Mucosa of rectum (tissue), 2 donors: ENCODE data around the gene PPFIBP1.

Experiments used
- H3K27ac ChIP-seq, 2 donors: one replicate each; pipeline ENCODE4 v1.7.0; 2013; ENCODE audit warnings: inconsistent platforms in 2 of 2, low read depth in 2 of 2, low read length in 2 of 2
- H3K27me3 ChIP-seq, 2 donors: one replicate each; pipeline ENCODE4 v1.7.0; 2013; ENCODE audit warnings: low read length in 2 of 2; ENCODE audit not compliant: control insufficient read depth in 2 of 2, insufficient read depth in 2 of 2
- H3K36me3 ChIP-seq, 2 donors: one replicate each; pipeline ENCODE4 v1.7.0; 2013; ENCODE audit warnings: low read length in 2 of 2; ENCODE audit not compliant: control insufficient read depth in 2 of 2, insufficient read depth in 2 of 2
- H3K4me1 ChIP-seq, 2 donors: one replicate each; pipeline ENCODE4 v1.7.0; 2013; ENCODE audit warnings: low read length in 2 of 2, mild to moderate bottlenecking in 1 of 2; ENCODE audit not compliant: control insufficient read depth in 2 of 2, insufficient read depth in 2 of 2
- H3K4me3 ChIP-seq, 2 donors: one replicate each; pipeline ENCODE4 v1.7.0; 2013; ENCODE audit warnings: low read length in 2 of 2
- H3K9ac ChIP-seq, 2 donors: one replicate each; pipeline ENCODE4 v1.7.0; 2013; ENCODE audit warnings: low read length in 2 of 2, low read depth in 1 of 2, mild to moderate bottlenecking in 1 of 2
- H3K9me3 ChIP-seq, 2 donors: one replicate each; pipeline ENCODE4 v1.7.0; 2013; ENCODE audit warnings: low read length in 2 of 2; ENCODE audit not compliant: control insufficient read depth in 2 of 2
- donor health status: healthy.
- donor health status: Normal muscosa, but diverticular disease.

Gene PPFIBP1

DNA sequence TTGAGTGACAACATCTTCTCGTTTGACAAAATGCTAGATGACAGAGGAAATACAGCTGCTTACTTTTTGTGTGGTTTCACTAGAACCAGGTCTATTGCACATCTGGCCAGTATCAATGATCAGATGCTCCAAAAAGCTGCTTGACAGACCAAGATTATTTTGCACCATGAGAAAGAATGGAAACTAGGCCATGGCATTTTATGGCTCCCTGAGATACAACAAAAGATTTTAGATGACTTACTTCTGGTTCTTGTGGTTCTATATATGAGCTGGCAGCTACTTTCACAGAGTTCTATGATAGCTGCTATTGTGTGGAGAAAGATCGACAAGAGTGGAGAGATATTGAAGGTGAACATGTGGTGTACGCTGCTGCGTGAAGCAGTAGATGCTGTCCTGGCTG lies 25.9 kb upstream of the PPFIBP1 start:
- Histone ChIP-seq H3K27me3 (no peaks in the 10 kb centered on the region), H3K9me3 (no peaks in the 10 kb centered on the region), H3K27ac (no peak overlapping the region), H3K4me1 (no peaks in the 10 kb centered on the region), H3K36me3 (no peaks in the 10 kb centered on the region), H3K9ac (no peak overlapping the region), H3K4me3 (no peak overlapping the region)

DNA sequence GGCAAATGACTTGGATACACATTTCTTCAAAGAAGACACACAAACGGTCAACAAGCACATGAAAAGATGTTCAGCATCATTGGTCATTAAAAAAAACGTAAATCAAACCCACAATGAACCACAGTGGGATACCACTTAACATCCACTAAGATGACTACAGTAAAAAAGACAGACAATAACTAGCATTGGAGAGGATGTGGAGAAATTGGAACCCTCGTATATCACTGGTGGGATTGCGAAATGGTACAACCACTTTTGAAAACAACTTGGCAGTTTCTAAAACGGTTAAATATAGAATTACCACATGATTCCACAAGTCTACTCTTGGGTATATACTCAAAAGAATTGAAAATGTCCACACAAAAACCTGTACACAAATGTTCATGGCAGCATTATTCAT lies 25.2 kb upstream of the PPFIBP1 start:
- H3K4me1 ChIP-seq = no peaks in the 10 kb centered on the region
- no peaks in the 10 kb centered on the region for H3K36me3 ChIP-seq
- H3K27me3 ChIP-seq = no peaks in the 10 kb centered on the region
- H3K9ac ChIP-seq = no peak overlapping the region
- no peaks in the 10 kb centered on the region for H3K9me3 ChIP-seq
- no peak overlapping the region for H3K27ac ChIP-seq
- H3K4me3 ChIP-seq = no peak overlapping the region

DNA sequence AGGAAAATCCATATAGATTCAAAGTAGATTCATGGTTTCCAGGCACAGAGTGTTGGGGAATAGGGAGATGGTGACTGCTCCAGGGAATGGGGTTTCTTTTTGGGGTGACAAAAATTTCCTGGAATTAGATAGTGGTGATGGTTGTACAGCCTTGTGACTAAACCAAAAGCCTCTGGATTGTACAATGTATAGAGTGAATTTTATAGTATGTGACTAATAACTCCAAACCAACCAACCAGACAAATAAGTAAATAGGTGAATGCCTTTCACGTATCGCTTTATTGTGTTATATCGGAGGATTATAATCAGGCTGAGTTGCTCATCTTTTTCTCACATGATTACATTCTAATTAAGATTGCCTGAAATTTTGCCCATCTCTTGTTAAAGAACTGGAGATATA lies 24.6 kb upstream of the PPFIBP1 start:
- Histone ChIP-seq H3K9ac (no peak overlapping the region), H3K36me3 (no peaks in the 10 kb centered on the region), H3K9me3 (no peaks in the 10 kb centered on the region), H3K27ac (no peak overlapping the region), H3K4me3 (no peak overlapping the region), H3K27me3 (no peaks in the 10 kb centered on the region), H3K4me1 (no peaks in the 10 kb centered on the region)

DNA sequence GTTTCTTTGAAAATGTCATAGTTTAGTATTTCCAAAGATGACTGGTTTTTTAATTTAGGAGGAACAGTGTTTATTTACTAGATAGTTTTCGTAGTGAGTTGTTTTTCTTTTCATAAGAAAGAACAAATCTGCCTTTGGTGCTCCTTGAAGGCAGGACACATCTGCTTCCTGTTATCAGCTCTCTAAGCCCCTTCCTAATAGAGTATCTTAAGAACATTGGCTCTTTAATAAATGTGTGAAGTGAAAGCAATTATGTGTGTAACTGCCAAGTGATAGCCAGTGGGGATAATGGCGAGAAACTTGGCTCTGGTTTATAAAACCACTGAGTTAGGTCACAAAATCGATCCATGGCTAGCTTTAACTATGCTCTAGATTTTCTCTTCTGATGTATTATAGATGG lies 23.5 kb upstream of the PPFIBP1 start:
- H3K27me3 ChIP-seq = no peaks in the 10 kb centered on the region
- H3K9me3 ChIP-seq = no peaks in the 10 kb centered on the region
- no peak overlapping the region for H3K9ac ChIP-seq
- no peak overlapping the region for H3K27ac ChIP-seq
- no peaks in the 10 kb centered on the region for H3K36me3 ChIP-seq
- no peaks in the 10 kb centered on the region for H3K4me1 ChIP-seq
- no peak overlapping the region for H3K4me3 ChIP-seq

DNA sequence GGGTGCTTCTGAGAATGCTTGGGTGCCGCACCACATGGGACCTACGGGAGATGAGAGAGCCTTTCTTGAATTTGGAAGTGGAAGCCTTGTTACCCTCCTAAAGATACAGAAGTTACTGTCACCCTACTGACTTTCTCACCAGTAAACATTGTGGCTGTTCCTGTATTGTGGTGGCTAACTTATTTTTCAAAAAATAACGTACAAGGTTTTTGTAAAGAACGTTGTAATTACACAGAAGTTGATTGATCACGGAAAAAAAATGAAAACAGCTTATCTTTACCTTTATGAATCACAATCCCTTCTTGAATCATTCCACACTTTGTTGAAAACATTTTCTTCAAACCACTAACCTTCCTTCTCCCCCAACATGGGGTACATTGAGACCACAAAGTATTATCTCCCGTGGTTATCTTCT lies 22.0 kb upstream of the PPFIBP1 start:
- Histone ChIP-seq H3K4me3 (no peak overlapping the region), H3K36me3 (no peaks in the 10 kb centered on the region), H3K27me3 (no peaks in the 10 kb centered on the region), H3K27ac (no peak overlapping the region), H3K4me1 (no peaks in the 10 kb centered on the region), H3K9me3 (no peaks in the 10 kb centered on the region), H3K9ac (no peak overlapping the region)

DNA sequence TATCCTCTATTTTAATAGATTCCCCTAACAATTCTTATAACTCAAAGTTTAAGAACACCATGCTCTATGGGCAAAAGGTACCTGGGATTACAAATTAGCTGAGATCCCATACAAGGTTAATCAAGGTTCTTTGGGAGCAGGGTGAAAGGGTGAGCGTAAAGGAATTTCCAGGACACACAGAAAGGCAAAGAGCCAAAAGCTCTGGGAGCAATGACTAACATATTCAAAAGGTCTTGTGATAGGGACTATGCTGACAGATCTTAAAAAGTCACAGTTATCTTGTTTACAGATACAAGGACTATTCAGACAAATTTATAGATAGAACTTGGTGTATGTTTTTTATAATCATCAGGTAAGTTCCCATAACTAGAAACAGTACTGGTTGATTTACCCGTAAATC lies 19.5 kb upstream of the PPFIBP1 start:
- H3K27me3 ChIP-seq = no peaks in the 10 kb centered on the region
- no peak overlapping the region for H3K27ac ChIP-seq
- H3K9ac ChIP-seq = no peak overlapping the region
- no peaks in the 10 kb centered on the region for H3K4me1 ChIP-seq
- H3K4me3 ChIP-seq = no peak overlapping the region
- H3K9me3 ChIP-seq = no peaks in the 10 kb centered on the region
- no peaks in the 10 kb centered on the region for H3K36me3 ChIP-seq

DNA sequence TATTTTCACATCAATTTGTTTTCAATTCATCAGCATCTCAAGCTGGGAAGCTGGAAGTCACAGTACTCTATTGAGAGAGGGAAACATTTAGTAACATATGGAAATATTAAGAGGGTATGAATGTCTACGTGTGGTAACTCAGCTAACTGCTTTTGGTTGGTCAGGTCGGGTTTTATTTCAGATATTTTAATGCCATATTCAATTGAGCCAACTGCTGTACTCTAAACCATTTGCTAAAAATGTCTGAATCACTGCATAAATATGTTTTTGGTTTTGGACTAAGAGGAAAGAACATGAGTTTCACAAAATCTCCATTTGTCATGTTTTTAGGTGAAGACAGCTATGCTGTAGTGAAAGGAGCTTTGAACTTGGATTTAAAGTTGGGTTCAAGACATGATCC lies 18.9 kb upstream of the PPFIBP1 start:
- H3K36me3 ChIP-seq = no peaks in the 10 kb centered on the region
- no peak overlapping the region for H3K4me3 ChIP-seq
- no peaks in the 10 kb centered on the region for H3K4me1 ChIP-seq
- no peaks in the 10 kb centered on the region for H3K9me3 ChIP-seq
- no peak overlapping the region for H3K9ac ChIP-seq
- H3K27ac ChIP-seq = no peak overlapping the region
- H3K27me3 ChIP-seq = no peaks in the 10 kb centered on the region

DNA sequence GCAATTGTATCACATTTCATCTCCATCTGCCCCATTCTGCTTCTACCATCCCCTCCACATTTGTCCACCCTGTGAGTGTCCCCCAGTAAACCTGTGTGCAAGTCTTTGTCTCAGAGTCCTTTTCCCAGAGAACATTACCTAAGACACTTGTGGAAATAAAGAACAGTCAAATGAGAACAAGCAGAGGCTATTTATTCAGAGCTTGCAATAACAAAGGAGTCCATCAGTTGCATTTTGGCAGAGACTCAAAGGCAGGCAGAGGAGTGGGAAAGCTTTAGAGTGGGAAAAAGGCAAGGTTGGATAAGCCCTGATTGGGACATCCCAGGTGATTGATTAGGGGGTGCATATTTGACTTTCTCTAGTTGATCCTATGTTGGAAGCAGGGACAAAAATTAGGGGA lies 18.2 kb upstream of the PPFIBP1 start:
- Histone ChIP-seq H3K36me3 (no peaks in the 10 kb centered on the region), H3K27ac (no peak overlapping the region), H3K9ac (no peak overlapping the region), H3K4me1 (no peaks in the 10 kb centered on the region), H3K27me3 (no peaks in the 10 kb centered on the region), H3K4me3 (no peak overlapping the region), H3K9me3 (no peaks in the 10 kb centered on the region)

DNA sequence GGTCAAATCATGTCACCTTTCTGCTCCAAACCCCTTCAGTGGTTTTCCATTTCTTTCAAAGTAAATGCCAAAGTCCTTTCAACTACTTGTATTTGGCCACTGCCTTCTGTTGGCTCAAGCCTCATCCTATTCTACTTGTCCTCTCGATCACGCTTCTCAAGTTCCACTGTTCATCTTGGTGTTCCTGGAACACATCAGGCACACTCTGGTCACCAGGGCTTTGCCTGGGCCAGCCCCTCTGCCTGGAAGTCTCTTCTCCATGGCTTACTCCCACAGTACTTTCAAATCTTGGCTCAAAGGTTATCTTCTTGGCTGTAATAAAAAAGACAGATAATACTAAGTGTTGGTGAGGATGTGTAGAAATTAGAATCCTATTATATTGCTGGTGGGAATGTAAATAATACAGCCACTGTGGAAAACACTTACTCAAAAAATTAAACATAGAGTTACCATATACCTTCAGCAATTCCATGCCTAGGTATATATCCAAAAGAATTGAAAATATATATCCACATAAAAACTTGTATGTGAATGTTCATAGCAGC lies 17.3 kb upstream of the PPFIBP1 start:
- H3K36me3 ChIP-seq = no peaks in the 10 kb centered on the region
- H3K4me3 ChIP-seq = no peak overlapping the region
- no peaks in the 10 kb centered on the region for H3K27me3 ChIP-seq
- no peak overlapping the region for H3K9ac ChIP-seq
- no peak overlapping the region for H3K27ac ChIP-seq
- no peaks in the 10 kb centered on the region for H3K9me3 ChIP-seq
- H3K4me1 ChIP-seq = no peaks in the 10 kb centered on the region

DNA sequence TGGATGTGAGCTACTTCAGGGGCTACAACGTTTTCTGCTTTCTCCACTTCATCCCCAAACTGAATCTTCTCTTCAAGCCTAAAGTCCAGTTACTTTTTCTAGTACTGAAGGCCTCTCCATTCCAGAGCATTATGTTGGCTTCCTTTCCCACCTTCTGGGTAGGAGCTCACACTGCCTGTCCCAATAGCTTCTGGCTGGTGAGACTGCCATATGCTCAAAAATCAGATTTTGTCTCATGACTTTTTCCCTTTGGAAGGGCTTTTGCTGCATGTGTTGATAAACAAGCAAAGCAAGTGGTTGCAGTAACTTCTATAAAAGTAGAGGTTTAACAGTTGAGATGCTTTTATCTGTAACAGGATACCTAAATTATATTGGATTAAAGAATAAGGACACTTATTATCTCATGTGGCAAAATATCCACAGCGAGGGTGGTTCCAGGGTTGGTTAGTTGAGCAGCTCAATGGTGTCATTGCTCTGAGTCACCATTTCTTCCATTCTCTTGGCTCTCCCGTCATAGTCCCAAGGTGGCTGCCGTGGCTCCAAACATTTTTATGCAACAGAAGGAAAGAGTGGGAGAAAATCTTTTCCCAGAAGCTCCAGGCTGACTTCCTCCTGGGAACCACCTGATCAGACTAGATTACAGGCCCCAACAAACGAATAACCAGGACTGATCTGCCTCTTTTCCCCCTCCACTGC lies 15.1 kb upstream of the PPFIBP1 start:
- Histone ChIP-seq H3K9ac (no peak overlapping the region), H3K27ac (no peak overlapping the region), H3K36me3 (no peaks in the 10 kb centered on the region), H3K4me3 (no peak overlapping the region), H3K27me3 (no peaks in the 10 kb centered on the region), H3K9me3 (no peaks in the 10 kb centered on the region), H3K4me1 (no peaks in the 10 kb centered on the region)
